ENCODE data around the gene EHMT1.
"Not testable (repeated sequence)": the region's sequence is repeated elsewhere in the genome, so short reads cannot be mapped to it uniquely, and the experiment has no call there.

Gene EHMT1

DNA sequence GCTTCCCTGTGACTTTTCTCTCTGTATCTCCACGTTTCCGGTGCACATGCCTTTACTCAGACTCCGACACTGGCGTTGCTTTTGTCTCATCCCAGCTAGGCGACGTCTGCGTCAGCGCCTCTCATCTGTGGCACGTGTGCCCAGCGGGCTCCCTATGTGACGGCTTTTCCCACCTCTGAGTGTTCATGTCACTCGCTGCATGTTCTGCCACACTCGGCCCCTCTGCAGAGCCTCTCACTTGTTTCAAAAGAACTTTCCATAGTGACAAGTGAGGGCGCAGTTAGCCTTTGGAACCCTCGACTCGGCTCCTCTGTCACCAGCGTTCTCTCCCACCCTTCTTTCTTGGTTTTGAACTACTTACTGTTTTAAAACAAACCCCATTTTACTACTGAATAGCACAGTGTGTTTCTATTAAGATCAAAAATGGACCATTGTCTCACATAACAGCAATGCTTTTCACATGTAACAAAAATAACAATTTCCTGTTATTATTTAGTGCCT, 145.4 kb downstream of the EHMT1 start:
- no peak for DNase-seq

GRCh38 chr9:137764981-137765380, 146.2 kb downstream of the EHMT1 start:
- DNase-seq: no peak

- DNase-seq: no peak
Observed at GRCh38 chr9:137765536-137765935, 146.7 kb downstream of the EHMT1 start.

DNA sequence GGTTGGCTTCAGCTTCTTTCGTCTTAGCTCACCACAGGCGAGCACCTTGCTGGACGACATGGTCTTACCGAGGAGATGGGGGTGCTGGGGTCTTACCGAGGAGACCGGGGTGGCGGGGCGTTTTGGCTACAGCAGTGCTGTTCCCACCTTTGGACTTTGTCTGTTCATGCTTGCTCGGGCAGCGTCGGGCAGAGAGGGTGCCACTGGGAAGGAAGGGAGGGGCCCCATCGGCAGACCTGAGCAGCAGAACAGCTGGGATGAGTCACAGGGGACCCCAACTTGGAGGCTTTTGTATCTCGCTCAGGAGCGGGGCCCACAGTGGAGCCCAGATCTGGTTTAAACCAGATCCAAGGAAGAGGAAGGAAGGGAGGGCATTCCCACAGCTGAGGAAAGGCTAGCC, 152.8 kb downstream of the EHMT1 start:
- DNase-seq: no peak

DNA sequence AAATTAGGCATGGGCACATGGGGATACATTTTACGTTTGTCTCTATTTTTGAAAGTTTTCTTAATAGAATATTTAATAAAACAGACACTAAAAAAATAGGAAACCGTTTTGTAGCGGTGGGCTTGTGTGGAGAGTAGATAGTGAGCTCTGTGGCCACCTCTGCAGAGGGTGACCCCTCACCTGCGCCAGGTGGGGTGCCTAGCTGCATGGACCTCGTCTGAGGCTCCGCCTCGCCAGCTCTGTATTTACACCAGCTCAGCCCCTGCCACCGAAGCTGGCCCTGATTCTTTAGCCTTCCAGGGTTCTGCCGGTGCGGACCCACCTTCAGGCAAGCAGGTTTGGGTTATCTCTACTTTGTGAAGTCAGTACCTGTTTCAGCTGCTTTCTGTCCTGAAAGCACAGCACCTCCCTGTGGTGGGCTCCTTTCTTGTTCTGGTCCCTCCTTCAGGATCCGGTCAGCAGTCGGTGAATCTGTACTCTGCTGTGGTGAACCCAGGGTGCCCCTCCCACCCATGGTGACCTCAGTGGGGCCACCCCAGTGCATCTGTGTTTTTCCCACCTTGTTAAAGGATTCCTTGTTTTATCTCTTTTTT, 153.6 kb downstream of the EHMT1 start:
- no peak for DNase-seq

DNA sequence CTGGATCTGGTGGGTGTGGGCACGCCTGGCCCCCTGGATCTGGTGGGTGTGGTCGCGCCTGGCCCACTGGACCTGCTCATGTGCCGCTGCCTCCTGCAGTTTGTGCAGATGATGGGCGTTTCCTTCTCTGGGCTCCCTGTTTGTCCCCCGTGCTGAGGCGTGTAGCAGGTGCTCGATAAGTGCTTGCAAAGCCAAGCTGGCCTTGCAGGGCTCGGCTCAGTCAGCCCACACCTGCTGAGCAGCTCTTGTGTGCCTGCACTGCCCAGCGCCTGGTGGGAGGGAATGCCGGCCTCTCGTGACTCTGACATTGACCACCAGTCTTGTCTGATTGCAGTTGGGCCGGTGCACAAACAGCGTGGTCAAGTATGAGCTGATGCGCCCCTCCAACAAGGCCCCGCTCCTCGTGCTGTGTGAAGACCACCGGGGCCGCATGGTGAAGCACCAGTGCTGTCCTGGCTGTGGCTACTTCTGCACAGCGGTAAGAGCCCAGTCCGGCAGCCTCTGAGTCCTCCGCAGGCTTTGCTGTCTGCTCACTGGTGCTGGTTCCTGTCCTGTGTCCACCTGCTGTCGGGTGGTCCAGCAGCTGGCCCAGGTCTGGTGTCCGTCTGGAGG, 156.1 kb downstream of the EHMT1 start:
- no peak for DNase-seq

- no peak for DNase-seq
Observed at GRCh38 chr9:137776306-137776995, 157.6 kb downstream of the EHMT1 start.

DNA sequence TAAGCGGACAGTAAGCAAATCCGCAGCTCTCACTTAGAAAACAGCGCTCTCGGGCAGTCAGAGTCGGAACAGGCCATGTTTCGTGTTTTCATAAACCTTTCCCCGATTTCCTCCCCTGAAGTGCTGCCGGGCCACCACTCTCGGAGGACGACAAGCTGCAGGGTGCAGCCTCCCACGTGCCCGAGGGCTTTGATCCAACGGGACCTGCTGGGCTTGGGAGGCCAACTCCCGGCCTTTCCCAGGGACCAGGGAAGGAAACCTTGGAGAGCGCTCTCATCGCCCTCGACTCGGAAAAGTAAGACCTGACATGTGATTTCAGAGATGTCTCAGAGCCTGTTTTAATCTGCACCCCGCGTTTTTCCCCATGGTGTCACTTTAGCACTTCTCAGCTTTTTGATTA, 159.0 kb downstream of the EHMT1 start:
- DNase-seq: no peak

GRCh38 chr9:137778336-137778735, 159.5 kb downstream of the EHMT1 start:
- no peak for DNase-seq

DNA sequence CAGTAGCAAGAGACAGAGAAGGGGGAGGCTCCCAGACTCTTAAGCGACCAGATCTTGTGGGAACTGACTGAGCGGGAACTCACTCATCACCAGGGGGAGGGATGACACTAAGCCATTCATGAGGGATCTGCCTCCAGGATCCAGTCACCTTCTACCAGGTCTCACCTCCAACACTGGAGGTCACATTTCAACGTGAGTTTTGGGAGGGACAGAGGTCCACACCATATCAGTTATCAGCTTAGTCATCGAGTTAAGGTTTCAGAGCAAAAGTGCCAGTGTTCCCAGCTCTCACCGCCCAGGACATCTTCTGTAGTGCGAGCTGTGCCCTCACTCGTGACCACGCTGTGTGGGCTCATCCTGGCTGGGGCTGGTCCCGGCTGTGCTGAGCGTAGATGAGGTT, 160.1 kb downstream of the EHMT1 start:
- no peak for DNase-seq

GRCh38 chr9:137780031-137780430, 161.2 kb downstream of the EHMT1 start:
- not testable (repeated sequence) for DNase-seq

DNA sequence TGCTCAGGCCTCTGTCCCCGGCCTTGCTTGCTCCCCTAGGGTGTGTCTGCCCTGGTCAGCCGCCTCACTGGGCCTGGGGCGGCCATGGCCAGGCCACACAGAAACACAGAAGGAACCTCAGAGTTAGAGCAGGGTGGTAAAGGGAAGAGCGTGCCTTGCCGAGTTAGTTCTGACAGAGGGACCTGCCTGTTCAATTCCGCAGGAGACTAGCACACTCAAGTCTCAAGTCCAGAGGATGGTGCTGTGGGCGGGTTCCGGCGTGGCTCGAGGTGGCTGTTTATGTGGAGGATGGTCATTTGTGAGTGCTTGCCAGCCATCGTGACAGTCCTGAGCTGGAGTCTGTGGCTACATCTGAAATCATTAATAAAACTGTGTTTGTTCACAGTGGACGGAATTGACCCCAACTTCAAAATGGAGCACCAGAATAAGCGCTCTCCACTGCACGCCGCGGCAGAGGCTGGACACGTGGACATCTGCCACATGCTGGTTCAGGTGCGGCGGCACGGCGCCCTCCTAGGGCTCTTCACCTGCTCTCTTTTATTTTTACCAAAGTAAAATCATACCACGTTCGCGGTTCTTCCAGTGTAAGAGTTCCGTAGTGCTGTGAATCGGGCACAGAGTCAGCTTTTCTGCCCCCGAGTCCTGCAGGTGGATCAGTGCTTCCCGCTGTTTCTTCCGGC, 163.2 kb downstream of the EHMT1 start:
- no peak for DNase-seq

DNA sequence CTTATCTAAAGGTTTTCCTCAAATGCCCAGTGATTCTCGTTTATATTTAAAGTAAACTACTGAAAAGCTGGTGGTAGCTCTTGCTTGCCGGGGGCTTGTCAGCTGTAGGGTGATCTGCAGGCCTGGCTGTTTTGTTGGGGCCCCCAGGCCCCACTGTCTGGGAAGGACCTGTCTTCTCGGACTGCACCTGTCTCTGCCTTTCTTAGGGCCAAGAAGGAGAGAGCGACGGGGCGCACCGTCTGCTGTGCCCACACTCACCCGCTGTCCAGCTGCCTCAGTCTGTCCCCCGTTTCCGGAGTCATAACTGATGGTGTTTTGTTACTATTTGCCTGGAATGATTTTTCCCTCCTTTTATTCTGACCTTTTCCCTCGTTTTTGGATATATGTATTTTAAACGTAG, 164.7 kb downstream of the EHMT1 start:
- DNase-seq: no peak

- DNase-seq: no peak
Observed at GRCh38 chr9:137784046-137784445, 165.2 kb downstream of the EHMT1 start.

DNA sequence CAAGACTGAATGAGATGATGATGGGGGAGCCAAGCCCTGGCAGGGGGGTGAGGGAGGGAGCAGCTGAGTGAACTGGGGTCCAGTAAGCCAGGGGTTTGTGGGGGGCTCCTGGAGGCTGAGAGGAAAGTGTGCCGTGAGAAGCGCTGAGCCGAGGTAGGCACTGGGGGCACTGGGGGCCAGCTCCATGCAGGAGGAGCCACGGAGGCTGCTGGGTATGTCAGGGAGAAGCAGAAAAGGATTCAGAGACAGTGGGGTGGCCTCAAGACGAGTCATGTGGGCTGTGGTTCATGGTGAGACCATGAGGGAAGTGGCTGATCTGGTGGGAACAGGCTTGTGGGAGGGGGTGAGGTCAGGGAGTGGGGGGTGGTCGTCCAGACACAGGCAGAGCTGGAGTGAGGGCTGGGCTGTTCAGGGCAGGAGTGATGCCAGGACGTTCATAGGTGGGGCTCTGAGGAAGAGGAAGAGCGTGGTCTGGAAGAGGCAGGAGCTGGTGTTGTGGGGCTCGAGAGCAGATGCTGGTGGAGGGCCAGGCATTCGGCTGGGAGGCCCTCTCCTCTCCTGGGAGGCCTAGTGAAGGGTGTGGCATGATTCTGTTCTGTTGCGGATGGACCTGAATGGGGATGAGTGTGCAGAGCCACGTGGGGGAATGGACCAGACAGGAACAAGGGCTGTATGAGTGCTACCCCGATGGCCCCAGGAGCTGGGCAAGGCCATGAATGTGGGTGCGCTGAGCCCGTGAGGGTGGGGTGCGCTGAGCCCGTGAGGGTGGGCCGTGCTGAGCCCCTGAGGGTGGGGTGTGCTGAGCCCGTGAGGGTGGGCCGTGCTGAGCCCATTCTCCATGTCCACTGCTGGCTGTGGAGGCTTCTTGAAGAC, 166.1 kb downstream of the EHMT1 start:
- DNase-seq: no peak

- DNase-seq: no peak
Observed at GRCh38 chr9:137785704-137786161, 166.9 kb downstream of the EHMT1 start.

GRCh38 chr9:137786511-137786920, 167.7 kb downstream of the EHMT1 start:
- no peak for DNase-seq

DNA sequence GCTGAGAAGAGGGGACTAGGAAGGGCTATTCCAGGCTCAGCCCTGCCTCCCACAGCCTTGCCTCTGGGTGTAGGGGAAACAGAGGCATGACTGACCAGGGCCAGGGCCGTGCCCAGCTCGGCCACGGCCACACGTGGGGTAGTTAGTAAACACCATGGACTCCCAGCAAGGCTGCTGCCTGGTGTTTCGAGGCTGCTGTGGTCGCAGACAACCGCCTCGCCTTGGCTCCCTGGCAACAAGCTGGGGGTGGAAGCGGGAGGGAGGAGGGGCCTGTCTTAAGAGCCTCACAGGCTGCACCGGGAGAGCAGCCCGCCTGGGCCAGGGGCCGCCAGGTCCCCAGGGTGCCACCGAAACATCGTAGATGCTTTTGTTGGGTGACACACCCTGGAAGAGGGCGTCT, 168.6 kb downstream of the EHMT1 start:
- no peak for DNase-seq

- DNase-seq: no peak
Observed at GRCh38 chr9:137787786-137788505, 169.1 kb downstream of the EHMT1 start.

GRCh38 chr9:137788561-137789294, 169.9 kb downstream of the EHMT1 start:
- DNase-seq: no peak

DNA sequence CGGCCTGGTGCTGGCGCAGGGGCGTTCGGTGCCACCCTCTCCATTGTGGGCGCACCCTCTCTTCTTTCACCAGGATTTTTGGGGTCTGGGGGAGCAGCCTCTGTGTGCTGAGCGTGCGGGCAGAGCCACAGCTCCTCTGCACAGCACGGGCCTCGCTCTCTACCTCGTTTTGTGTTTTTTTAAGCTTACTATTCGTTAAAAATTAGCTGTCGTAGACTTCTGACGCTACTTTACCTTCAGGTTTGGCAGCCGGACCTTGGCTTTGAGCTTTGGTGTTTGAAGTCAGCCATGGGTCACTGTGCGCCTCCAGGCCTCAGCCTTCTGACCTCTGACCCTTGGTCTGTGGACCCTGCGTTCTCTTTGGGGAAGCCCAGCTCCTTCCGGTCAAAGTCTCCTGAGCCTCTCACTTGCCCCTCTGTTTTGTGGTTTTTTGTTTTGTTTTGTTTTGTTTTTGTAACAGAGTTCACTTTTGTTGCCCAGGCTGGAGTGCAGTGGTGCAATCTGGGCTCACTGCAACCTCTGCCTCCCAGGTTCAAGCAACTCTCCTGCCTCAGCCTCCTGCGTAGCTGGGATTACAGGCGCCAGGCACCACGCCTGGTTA, 170.6 kb downstream of the EHMT1 start:
- DNase-seq: no peak

All from activated naive CD4-positive, alpha-beta T cell (primary cell).